Keratinocyte (primary cell): ENCODE results near the gene GALNT3. TPM values are rescaled to one million over a fixed set of nuclear protein-coding genes. Genes with fewer than 3 reads are reported as not detected.

ENCODE experiments used
- DNase-seq: peaks from one replicate; pipeline ENCODE4 v3.0.0-alpha.2; 2011; ENCODE audit warnings: low read depth, missing footprints, low spot score
- FAIRE-seq: peaks from 2 replicates; lab custom pipeline; 2011; peaks lifted over from hg19 to GRCh38; lab: Jason Lieb, UNC
- H2AFZ ChIP-seq: 2 replicates; pipeline ENCODE4 v1.6.0; 2012; ENCODE audit warnings: low read length, control low read depth, inconsistent platforms; ENCODE audit not compliant: control insufficient read depth
- H3K27ac ChIP-seq: 2 replicates; pipeline ENCODE4 v1.5.1; 2011; ENCODE audit warnings: low read length; ENCODE audit not compliant: control insufficient read depth, insufficient read depth
- H3K27me3 ChIP-seq: 3 replicates; pipeline ENCODE4 v1.6.0; 2011; ENCODE audit warnings: low read length; ENCODE audit not compliant: control insufficient read depth, insufficient read depth; ENCODE audit errors: extremely low read depth
- H3K36me3 ChIP-seq, 2 experiments: 2 replicates in 1 of 2; 3 replicates in 1 of 2; pipeline ENCODE4 v1.5.1; 2011; ENCODE audit warnings: low read length in 2 of 2, mild to moderate bottlenecking in 1 of 2; ENCODE audit not compliant: control insufficient read depth in 2 of 2, insufficient read depth in 2 of 2; ENCODE audit errors: extremely low read depth in 1 of 2
- H3K4me1 ChIP-seq: 3 replicates; pipeline ENCODE4 v1.5.1; 2011; ENCODE audit warnings: low read length; ENCODE audit not compliant: control insufficient read depth, insufficient read depth; ENCODE audit errors: extremely low read depth
- H3K4me2 ChIP-seq: 3 replicates; pipeline ENCODE4 v1.6.0; 2011; ENCODE audit warnings: low read depth, low read length; ENCODE audit not compliant: control insufficient read depth, insufficient read depth; ENCODE audit errors: extremely low read depth
- H3K4me3 ChIP-seq, 3 experiments: fragments of 200-600 bp in 1 of 3; sonication (generic) in 1 of 3; 2 replicates in 2 of 3; 3 replicates in 1 of 3; pipeline ENCODE4 v1.5.1; 2011 to 2016; ENCODE audit warnings: low read length in 3 of 3, mild to moderate bottlenecking in 3 of 3, control low read depth in 2 of 3, inconsistent platforms in 1 of 3, low read depth in 1 of 3, mixed read lengths in 1 of 3, mixed run types in 1 of 3, moderate library complexity in 1 of 3; ENCODE audit not compliant: control insufficient read depth in 2 of 3, insufficient read depth in 2 of 3; ENCODE audit errors: extremely low read depth in 1 of 3
- H3K79me2 ChIP-seq: 2 replicates; pipeline ENCODE4 v1.6.0; 2012; ENCODE audit warnings: low read length; ENCODE audit not compliant: control insufficient read depth, insufficient read depth
- H3K9ac ChIP-seq: 3 replicates; pipeline ENCODE4 v1.6.0; 2011; ENCODE audit warnings: low read length; ENCODE audit not compliant: control insufficient read depth, insufficient read depth; ENCODE audit errors: extremely low read depth
- H3K9me1 ChIP-seq: 3 replicates; pipeline ENCODE4 v1.6.0; 2011; ENCODE audit warnings: low read length; ENCODE audit not compliant: control insufficient read depth, insufficient read depth; ENCODE audit errors: extremely low read depth
- H3K9me3 ChIP-seq: 2 replicates; pipeline ENCODE4 v1.5.1; 2012; ENCODE audit warnings: low read depth, low read length; ENCODE audit not compliant: control insufficient read depth
- H4K20me1 ChIP-seq: 3 replicates; pipeline ENCODE4 v1.6.0; 2011; ENCODE audit warnings: low read length; ENCODE audit not compliant: control insufficient read depth, insufficient read depth; ENCODE audit errors: extremely low read depth
- EZH2 ChIP-seq: IDR thresholded peaks from one replicate; pipeline ENCODE4 v1.6.1; 2012; ENCODE audit warnings: inconsistent platforms, mild to moderate bottlenecking, low read length, moderate library complexity
- dilution Hi-C: fragments of 300-500 bp; cut with MboI; formaldehyde crosslinking; loops from one replicate; pipeline ENCODE4 v1.7.0; 2020; ENCODE audit warnings: low sequenced_read_pairs; ENCODE audit not compliant: extremely low pct_ligation_motif_present
- polyA plus RNA-seq, 5 experiments: library from polyadenylated mRNA; depleted of rRNA in 3 of 5; stranded (reverse) in 3 of 5; stranded (forward) in 1 of 5; unstranded in 1 of 5; fragments of >200 nt; gene quantifications; 1 replicate in 1 of 5; 2 replicates in 3 of 5; 3 replicates in 1 of 5; pipeline versions ENCODE4 v1.2.1 to v1.2.3, GENCODE V29; 2011 to 2012; ENCODE audit warnings: missing spikeins in 2 of 5, low read depth in 1 of 5, low replicate concordance in 1 of 5
- TF ChIP-seq, protein P1 (sequence below), 3 experiments: IDR thresholded peaks in 1 of 3; conservative IDR thresholded peaks in 1 of 3; optimal IDR thresholded peaks in 1 of 3; 2 replicates in 2 of 3; 3 replicates in 1 of 3; pipeline versions ENCODE3 to v1.5.1; 2011; ENCODE audit warnings: low read length in 3 of 3, mild to moderate bottlenecking in 3 of 3, moderate library complexity in 2 of 3, control low read depth in 1 of 3, inconsistent platforms in 1 of 3; ENCODE audit not compliant: insufficient read depth in 2 of 3; ENCODE audit errors: extremely low read depth in 1 of 3

The GALNT3 gene
- polyA plus RNA-seq, 1 donor (not counting 4 experiments of a cell fraction or from before 2014, with no cell fraction given), result 70.3 TPM

DNA sequence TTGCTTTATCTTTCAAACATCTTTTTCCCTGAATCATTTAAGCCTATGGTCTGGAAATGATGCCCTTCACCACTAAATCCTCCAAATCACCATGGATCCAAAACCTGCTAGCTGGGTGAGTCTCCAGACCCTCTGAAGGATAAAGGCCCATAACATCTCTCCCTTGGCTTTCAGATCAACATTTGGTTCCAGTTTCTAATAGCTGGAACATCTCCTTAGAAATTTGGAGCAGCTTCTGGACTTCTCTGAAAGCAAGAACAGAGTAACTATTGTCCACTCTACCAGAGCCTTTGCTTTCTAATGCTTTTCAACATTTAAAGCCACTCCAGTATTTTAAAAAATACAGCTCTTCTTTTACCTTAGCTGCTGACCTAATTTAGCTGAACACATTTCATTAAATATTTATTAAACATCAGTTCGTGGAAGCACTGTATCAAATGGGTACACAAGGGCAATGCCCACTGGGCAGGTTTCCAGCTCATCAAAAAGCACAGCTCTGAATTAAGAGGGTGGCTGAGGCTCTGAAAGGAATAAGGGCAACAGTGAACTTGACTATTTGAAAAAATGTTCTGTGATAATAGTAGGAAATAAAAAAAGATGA is 75.3 kb downstream of the GALNT3 start:
- no peak for FAIRE-seq
- Histone ChIP-seq H3K9ac (no peak overlapping the region), H2AFZ (no peak overlapping the region), H3K4me2 (no peak overlapping the region), H3K27ac (no peak overlapping the region), H4K20me1 (no peaks in the 10 kb centered on the region), H3K4me1 (no peaks in the 10 kb centered on the region), H3K79me2 (no peaks in the 10 kb centered on the region), H3K4me3 (no peak overlapping the region), H3K36me3 (no peaks in the 10 kb centered on the region), H3K9me3 (no peaks in the 10 kb centered on the region), H3K9me1 (no peaks in the 10 kb centered on the region), H3K27me3 (no peaks in the 10 kb centered on the region)
- TF ChIP-seq, protein P1, sequence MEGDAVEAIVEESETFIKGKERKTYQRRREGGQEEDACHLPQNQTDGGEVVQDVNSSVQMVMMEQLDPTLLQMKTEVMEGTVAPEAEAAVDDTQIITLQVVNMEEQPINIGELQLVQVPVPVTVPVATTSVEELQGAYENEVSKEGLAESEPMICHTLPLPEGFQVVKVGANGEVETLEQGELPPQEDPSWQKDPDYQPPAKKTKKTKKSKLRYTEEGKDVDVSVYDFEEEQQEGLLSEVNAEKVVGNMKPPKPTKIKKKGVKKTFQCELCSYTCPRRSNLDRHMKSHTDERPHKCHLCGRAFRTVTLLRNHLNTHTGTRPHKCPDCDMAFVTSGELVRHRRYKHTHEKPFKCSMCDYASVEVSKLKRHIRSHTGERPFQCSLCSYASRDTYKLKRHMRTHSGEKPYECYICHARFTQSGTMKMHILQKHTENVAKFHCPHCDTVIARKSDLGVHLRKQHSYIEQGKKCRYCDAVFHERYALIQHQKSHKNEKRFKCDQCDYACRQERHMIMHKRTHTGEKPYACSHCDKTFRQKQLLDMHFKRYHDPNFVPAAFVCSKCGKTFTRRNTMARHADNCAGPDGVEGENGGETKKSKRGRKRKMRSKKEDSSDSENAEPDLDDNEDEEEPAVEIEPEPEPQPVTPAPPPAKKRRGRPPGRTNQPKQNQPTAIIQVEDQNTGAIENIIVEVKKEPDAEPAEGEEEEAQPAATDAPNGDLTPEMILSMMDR (optimal IDR thresholded peaks at IDR 0.05 in 1 of 3, IDR thresholded peaks at IDR 0.05 in 1 of 3, conservative IDR thresholded peaks at IDR 0.05 in 1 of 3; ENCODE audit: extremely low read depth in 1 of 3, insufficient read depth in 2 of 3, low read length in 3 of 3), result no peak
- TF ChIP-seq EZH2, result no peak
- dilution Hi-C loops, result no loop called here
- DNase-seq, result no peak

DNA sequence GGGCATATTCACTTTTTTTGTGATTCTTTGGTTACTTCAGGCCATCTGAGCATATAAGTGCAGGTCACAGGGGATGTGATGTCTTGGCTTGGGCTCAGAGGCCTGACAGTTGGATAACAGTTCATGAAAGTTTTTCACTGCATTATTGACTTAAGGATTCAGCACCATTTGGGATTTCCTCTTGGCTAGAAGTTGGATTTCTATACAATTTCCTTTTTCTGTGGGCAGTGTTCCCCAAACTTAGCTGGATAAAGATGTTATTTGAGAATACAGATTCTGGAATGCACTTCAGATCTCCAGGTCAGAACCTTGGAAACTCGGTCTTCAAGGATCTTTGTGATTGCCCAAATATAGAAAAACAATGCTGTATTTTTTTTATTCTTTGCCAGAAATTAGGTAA is 78.0 kb downstream of the GALNT3 start:
- Histone ChIP-seq H3K36me3 (no peaks in the 10 kb centered on the region), H3K27me3 (no peaks in the 10 kb centered on the region), H3K79me2 (no peaks in the 10 kb centered on the region), H3K4me2 (no peak overlapping the region), H3K9ac (no peak overlapping the region), H4K20me1 (no peaks in the 10 kb centered on the region), H3K4me1 (no peaks in the 10 kb centered on the region), H3K4me3 (no peak overlapping the region), H3K9me1 (no peaks in the 10 kb centered on the region), H3K27ac (no peak overlapping the region), H3K9me3 (no peaks in the 10 kb centered on the region), H2AFZ (no peak overlapping the region)
- no peak for TF ChIP-seq EZH2
- TF ChIP-seq, protein P1 (optimal IDR thresholded peaks at IDR 0.05 in 1 of 3, IDR thresholded peaks at IDR 0.05 in 1 of 3, conservative IDR thresholded peaks at IDR 0.05 in 1 of 3; ENCODE audit: extremely low read depth in 1 of 3, insufficient read depth in 2 of 3, low read length in 3 of 3), result no peak
- no peak for FAIRE-seq
- dilution Hi-C loops, result no loop called here
- DNase-seq, result no peak
